SKM-1 treated with dmso at 0.1 percent for 144 hours (cell line): ENCODE data around the gene GAGE12G.
"Not testable (repeated sequence)": the region's sequence is repeated elsewhere in the genome, so short reads cannot be mapped to it uniquely, and the experiment has no call there.

ENCODE experiments used
- DNase-seq: peaks from one replicate; lab custom pipeline; 2025; ENCODE audit not compliant: unreplicated experiment; lab: John Stamatoyannopoulos, UW

Gene GAGE12G

GRCh38 chrX:49570100-49570499 lies at the start of gene GAGE12G:
Gene GAGE12G, plus strand, starts transcription at chrX:49570400. Its CDS starts 1,155 bp downstream, at chrX:49571555.
- not testable (repeated sequence) for DNase-seq

GRCh38 chrX:49531877-49532276 lies 38.3 kb upstream of the GAGE12G start, which contains the start of gene GAGE12C:
Gene GAGE12C, plus strand, starts transcription at chrX:49532177. Its CDS starts 1,155 bp downstream, at chrX:49533332.
- DNase-seq, result not testable (repeated sequence)

GRCh38 chrX:49541433-49541832 lies 28.8 kb upstream of the GAGE12G start, which contains the start of gene GAGE12D:
Gene GAGE12D, plus strand, starts transcription at chrX:49541733. Its CDS starts 1,155 bp downstream, at chrX:49542888.
- not testable (repeated sequence) for DNase-seq

GRCh38 chrX:49550989-49551388 lies 19.2 kb upstream of the GAGE12G start, which contains the start of gene GAGE12E:
Gene GAGE12E, plus strand, starts transcription at chrX:49551289. Its CDS starts 1,155 bp downstream, at chrX:49552444.
- not testable (repeated sequence) for DNase-seq

- not testable (repeated sequence) for DNase-seq
These were observed 9.7 kb upstream of the GAGE12G start, which contains the start of gene GAGE12F for GRCh38 chrX:49560542-49560941. Gene GAGE12F, plus strand, starts transcription at chrX:49560842. Its CDS starts 1,155 bp downstream, at chrX:49561997.

- not testable (repeated sequence) for DNase-seq
These were observed 1.5 kb upstream of the GAGE12G start for GRCh38 chrX:49568728-49569127.

- not testable (repeated sequence) for DNase-seq
These were observed 1.0 kb upstream of the GAGE12G start for GRCh38 chrX:49569152-49569551.

GRCh38 chrX:49579649-49580048 lies 9.4 kb downstream of the GAGE12G start, which contains the start of gene GAGE12H:
Gene GAGE12H, plus strand, starts transcription at chrX:49579949. Its CDS starts 1,155 bp downstream, at chrX:49581104.
- not testable (repeated sequence) for DNase-seq

GRCh38 chrX:49589196-49589595 lies 19.0 kb downstream of the GAGE12G start, which contains the start of gene GAGE2A:
Gene GAGE2A, plus strand, starts transcription at chrX:49589496. Its CDS starts 1,155 bp downstream, at chrX:49590651.
- not testable (repeated sequence) for DNase-seq

GRCh38 chrX:49589769-49590478 lies 19.7 kb downstream of the GAGE12G start:
- DNase-seq, result not testable (repeated sequence)

GRCh38 chrX:49590488-49590887 lies 20.3 kb downstream of the GAGE12G start:
- not testable (repeated sequence) for DNase-seq

- DNase-seq, result not testable (repeated sequence)
These were observed 28.5 kb downstream of the GAGE12G start, which contains the start of gene GAGE1 for GRCh38 chrX:49598720-49599119. Gene GAGE1, plus strand, starts transcription at chrX:49599020. Its CDS starts 1,155 bp downstream, at chrX:49600175.

- no peak for DNase-seq
These were observed 40.6 kb downstream of the GAGE12G start for GRCh38 chrX:49610718-49611310.

GRCh38 chrX:49618574-49618973 lies 48.4 kb downstream of the GAGE12G start:
- DNase-seq, result no peak
